HG03196 (cell line): ENCODE data around the gene PIP5K1B.

Experiments
- ATAC-seq: cut with Tn5 transposase; IDR thresholded peaks from one replicate; pipeline ENCODE4 v1.9.1; 2021; ENCODE audit not compliant: unreplicated experiment

The PIP5K1B gene

GRCh38 chr9:68733021-68733405, 28.0 kb downstream of the PIP5K1B start:
- no peak for ATAC-seq

- no peak for ATAC-seq
These were observed 33.3 kb downstream of the PIP5K1B start for GRCh38 chr9:68738358-68738757.

GRCh38 chr9:68739621-68740174, 34.7 kb downstream of the PIP5K1B start:
- no peak for ATAC-seq

DNA sequence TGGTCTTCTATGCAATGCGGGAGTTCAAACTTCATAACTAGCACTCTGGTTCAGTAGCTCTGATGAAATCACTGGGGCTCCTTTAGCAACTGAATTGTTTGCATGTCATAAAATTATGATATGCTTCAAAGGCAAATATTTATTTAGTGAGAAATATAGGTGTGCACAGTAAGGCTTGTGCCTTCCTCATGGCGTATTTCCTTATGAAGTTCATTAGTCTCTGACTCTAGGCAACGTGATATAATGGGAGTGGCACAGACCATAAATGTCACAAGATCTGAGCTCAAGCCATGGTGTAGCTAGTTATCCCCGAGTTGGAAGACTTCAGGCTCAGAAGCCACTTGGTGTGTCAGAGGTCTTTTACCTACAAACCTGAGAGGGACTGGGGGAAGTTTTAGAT, 35.5 kb downstream of the PIP5K1B start:
- no peak for ATAC-seq

DNA sequence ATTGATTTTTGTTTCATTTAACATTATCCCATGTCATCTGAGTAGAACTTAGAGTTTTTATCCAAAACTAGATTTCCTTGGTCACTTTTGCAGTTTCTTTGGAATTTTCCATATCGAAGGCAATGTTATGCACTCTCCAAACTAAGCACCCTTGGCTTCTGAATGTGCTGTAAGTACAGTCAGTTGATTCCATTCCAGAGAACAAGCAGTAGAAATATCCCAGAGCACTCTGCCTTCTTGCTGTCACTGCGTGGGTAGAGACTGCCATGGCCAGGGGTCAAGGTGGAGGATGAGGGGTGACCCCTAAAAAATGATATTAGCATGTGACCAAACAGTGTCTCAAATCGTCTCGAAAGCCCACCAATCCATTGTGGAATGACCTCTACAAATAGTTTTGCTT, 36.2 kb downstream of the PIP5K1B start:
- no peak for ATAC-seq

- ATAC-seq, result no peak
These were observed 36.8 kb downstream of the PIP5K1B start for GRCh38 chr9:68741704-68742332.

DNA sequence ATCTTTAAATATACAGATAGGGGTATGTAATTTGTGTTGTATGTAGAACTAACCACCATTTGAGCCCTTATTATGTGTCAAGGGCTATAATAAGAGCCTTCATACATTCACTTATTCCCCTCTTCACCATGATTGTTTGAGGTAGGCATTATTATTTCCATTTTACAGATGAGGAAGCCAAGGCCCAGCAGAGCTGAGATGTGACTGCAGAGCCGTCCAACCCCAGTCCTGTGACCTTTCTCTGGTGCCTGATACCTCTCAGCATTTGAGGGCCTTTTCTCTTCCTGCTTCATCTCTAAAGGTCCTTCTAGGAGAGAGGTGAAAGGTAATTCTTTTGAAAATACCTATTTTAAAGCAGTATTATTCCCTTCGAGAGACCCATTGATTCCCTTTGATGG, 37.3 kb downstream of the PIP5K1B start:
- ATAC-seq, result no peak

DNA sequence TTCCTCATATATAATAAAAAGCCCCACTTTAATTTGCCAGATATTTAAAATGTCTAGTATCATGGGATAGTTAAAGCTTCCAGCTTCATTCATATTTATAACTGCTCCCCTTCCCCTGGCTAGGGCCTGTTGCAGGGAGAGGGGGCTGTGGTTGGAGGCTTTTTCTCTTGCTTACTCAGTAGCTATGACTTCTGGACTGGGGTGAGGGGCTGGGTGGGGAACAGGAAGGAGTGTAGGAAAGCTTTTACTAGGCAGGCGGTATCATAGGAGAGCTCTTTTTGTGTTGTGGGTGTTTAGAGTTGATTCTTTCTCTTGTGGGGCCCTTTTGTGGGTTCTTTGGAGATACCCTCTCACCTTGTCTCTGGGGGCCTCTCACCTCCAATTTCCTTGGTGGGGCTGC, 39.4 kb downstream of the PIP5K1B start:
- no peak for ATAC-seq

DNA sequence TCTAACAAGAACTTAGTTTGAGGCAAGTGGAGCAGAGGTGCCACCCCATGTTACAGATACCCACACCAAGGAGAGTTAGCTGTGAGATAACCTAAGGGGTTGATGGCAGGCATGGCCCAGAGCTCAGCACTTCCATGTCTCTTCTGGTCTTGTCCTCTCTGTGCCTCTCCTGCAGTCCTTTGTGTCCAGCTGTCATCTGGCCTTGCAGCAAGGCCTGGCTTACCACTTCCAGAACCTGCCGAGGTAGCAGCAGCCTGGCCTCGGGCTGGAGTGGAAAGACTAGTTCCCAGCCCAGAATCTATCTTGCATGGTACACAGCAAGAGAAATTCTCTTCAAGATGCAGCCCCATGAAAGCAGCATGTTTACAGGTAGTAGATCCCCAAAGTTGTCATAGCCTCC, 41.5 kb downstream of the PIP5K1B start:
- ATAC-seq, result no peak

GRCh38 chr9:68747043-68747533, 42.0 kb downstream of the PIP5K1B start:
- ATAC-seq, result no peak

DNA sequence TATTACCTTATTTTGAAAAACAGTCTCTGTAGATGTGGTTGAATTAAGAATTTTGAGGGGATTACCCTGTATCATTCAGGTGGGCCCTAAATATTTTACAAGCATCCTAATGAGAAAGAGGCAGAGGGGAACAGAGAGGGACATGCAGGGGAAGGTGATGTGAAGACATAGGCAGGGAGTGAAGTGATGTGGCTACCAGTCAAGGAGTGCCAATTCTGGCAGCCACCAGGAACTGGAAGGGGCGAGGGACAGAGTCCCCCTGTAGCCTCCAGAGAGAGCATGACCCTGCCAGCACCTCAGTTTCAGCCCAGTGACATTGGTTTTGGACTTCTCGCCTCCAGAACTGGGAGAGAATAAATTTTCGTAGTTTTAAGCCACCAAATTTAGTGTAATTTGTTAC, 44.1 kb downstream of the PIP5K1B start:
- ATAC-seq, result no peak

- ATAC-seq, result no peak
These were observed 44.6 kb downstream of the PIP5K1B start for GRCh38 chr9:68749579-68750159.

GRCh38 chr9:68750255-68750654, 45.2 kb downstream of the PIP5K1B start:
- ATAC-seq, result no peak

DNA sequence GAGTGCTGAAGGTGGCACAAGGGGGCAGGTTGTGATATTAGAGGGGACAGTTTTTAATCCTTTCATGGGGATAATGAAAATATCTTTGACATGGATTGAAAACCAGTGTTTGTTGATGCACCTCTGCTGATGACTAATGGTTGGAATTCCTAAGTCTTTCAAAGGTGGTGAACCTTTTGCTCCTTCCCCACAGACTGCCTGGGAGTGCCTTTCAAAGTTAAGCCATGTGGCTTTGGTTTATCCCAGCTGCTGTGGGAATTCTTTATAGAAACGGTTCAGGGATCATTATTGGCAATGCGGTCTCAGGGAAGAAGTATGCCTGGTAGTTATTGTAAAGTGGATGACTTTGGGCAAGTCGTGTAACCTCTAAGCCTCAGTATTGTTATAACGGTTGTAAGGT, 45.7 kb downstream of the PIP5K1B start:
- ATAC-seq, result no peak

DNA sequence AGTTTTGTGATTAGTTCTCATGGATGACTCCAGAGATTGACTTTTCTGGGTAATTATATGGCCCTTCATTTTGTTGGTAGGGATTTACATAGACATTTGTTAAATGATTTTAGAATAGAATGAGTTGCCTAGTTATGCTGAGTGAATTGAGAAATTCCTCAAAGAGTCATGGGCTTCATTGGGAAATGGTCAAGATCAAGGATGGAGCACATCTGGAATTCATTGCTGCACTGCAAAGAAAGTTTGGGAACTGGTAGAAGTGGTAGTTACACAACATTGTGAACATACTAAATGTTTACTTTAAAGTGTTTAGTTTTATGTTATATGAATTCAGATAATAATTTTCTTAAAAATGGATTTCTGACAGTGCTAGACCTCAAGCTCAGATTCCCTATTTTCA, 46.5 kb downstream of the PIP5K1B start:
- no peak for ATAC-seq

DNA sequence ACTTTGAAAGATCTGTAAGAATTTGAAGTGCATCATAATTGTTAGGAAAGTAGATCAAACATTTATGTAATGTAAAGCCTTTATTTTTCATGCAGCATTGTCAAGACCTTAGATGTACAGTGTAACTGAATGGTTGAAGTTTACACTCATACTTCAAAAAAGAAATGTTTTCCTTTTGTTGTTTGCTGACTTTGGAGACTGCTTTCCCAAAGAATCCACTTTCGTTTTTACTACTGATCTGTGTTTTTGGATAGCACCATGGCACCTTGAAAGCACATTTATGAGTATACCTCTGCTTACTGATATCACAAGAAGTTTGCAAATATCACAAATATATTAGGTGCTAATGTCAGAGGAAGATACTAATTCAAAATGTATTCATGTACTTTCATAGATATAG, 50.0 kb downstream of the PIP5K1B start:
- no peak for ATAC-seq

GRCh38 chr9:68755752-68756151, 50.7 kb downstream of the PIP5K1B start:
- no peak for ATAC-seq

DNA sequence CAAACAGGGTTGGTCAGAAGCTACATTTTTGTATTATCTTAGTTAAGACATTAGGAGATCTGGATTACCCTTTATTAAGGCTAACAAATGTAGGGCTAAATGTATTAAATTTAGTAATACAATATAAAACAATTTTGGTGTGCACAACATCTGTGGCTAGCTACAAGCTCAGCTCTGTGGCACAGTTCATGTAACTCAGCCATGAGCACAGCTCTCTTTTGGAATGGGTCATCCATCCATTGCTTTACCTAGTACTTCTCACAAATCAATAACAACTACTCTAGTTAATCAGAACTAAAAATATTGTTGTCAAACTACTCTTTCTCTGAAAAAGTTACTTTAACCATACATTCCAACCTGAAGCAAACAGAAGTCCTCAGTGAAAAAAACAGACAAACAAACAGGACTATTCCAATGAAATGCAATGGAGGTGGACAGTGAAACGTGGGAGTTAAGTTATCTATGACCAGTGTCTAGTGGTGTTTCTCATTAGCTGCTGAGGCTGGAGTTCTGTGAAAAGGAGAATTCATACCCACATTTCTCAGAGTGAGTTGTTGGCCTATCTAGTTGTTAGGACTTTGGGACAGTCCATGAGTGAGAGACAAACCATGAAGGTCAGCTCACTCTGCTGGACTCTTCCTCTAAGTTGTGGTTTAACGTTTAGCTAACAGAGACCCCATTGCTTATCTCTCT, 55.1 kb downstream of the PIP5K1B start:
- ATAC-seq, result no peak

GRCh38 chr9:68760674-68761333, 55.8 kb downstream of the PIP5K1B start:
- ATAC-seq, result no peak

- no peak for ATAC-seq
These were observed 57.5 kb downstream of the PIP5K1B start for GRCh38 chr9:68762570-68762969.

- no peak for ATAC-seq
These were observed 58.1 kb downstream of the PIP5K1B start for GRCh38 chr9:68763104-68763503.

- no peak for ATAC-seq
These were observed 63.6 kb downstream of the PIP5K1B start for GRCh38 chr9:68768619-68769018.
